ENCODE data around the gene ZFHX3.

ZFHX3 gene

DNA sequence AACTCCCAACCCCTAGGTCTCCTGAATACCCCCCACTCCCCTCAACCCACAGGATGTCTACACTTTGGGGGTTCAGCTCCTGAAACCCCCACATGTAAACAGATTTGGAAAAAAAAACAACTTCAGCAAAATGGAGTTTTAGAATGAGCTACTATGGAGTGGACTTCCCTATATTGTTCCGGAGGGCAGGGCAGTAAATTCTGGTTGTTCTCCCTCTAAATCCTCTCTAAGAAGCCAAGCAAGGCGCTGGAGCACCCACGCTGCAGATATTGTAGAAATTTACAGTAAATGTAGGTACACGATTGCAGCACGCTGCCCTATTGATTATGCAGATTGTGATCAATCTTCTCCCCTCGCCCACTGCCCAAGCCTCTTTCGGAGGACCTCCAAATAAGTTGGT lies 8.5 kb upstream of the ZFHX3 start:
- Histone ChIP-seq H3K27ac (peak overlapping the region; percentile 99), H3K4me3 (peak overlapping the region; percentile 84 to 88), H3K9me3 (no peaks in the 10 kb centered on the region), H3K27me3 (no peaks in the 10 kb centered on the region), H3K36me3 (no peaks in the 10 kb centered on the region), H3K4me1 (peaks cover 0 to 45% (median 31%) of the 10 kb centered on the region in 4 donors)
- TF ChIP-seq, protein P1, sequence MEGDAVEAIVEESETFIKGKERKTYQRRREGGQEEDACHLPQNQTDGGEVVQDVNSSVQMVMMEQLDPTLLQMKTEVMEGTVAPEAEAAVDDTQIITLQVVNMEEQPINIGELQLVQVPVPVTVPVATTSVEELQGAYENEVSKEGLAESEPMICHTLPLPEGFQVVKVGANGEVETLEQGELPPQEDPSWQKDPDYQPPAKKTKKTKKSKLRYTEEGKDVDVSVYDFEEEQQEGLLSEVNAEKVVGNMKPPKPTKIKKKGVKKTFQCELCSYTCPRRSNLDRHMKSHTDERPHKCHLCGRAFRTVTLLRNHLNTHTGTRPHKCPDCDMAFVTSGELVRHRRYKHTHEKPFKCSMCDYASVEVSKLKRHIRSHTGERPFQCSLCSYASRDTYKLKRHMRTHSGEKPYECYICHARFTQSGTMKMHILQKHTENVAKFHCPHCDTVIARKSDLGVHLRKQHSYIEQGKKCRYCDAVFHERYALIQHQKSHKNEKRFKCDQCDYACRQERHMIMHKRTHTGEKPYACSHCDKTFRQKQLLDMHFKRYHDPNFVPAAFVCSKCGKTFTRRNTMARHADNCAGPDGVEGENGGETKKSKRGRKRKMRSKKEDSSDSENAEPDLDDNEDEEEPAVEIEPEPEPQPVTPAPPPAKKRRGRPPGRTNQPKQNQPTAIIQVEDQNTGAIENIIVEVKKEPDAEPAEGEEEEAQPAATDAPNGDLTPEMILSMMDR (IDR thresholded peaks at IDR 0.05) = no peak
- DNase-seq = no peak
- intact Hi-C loops (cut with DNase I; ENCODE audit: low total_unique reads) = loop anchor here (10.0 kb wide), 1 partner anchor 112 kb away; no protein-coding TSS in a partner anchor

DNA sequence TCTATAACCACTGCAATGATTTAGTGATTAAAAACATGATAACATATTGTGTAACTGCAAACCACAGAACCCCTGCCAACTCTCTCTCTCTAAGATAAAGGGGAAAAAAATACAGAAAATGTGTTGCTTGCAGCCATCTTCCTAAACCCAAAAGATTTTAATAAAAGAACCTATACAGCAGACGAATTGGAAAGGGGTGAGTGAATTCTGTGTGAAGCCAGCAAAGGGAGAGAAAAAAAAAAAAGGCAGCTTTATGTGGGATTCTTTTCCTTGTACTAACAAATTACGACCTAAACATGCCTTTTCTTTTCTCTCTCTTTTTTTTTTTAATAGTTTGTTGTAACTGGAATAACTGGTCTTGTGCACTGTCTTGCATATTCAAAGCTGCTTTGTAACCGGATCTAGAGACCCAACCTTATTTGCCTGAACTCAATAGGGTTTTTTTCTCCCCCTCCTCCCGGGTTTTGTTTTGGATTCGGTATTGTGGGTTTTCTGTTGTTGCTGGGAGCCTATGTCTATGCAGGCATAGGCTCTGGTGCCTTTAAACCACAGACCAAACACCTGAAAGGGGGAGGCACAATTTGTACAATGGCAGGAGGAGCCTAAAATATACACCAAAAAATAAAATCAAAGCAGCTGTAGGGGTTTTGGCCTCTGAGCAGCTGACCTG lies 7.0 kb upstream of the ZFHX3 start:
- no peak for DNase-seq
- Histone ChIP-seq H3K4me1 (peaks cover 0 to 60% (median 40%) of the 10 kb centered on the region in 4 donors), H3K9me3 (no peaks in the 10 kb centered on the region), H3K36me3 (no peaks in the 10 kb centered on the region), H3K4me3 (peak overlapping the region; percentile 84 to 88), H3K27me3 (no peaks in the 10 kb centered on the region), H3K27ac (peak overlapping the region; percentile 99)
- intact Hi-C loops (cut with DNase I; ENCODE audit: low total_unique reads) = loop anchor here (10.0 kb wide), 1 partner anchor 110 kb away; no protein-coding TSS in a partner anchor
- TF ChIP-seq, protein P1 (IDR thresholded peaks at IDR 0.05) = no peak

DNA sequence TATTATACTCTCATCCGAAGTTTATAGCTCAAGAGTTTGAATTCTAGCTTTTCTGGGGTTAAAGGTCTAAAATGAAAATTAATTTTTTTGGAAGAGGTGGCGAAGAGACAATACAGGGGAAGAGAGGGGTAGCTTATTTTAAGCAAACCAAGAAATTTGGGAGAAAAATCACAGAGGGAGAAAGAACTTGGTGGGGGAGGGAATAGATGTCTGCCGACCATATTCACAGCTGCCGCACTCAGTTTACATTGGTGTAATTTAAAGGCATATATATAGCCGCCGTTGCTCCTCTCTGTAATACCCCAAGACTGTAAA lies 6.5 kb upstream of the ZFHX3 start:
- intact Hi-C loops (cut with DNase I; ENCODE audit: low total_unique reads) = loop anchor here (10.0 kb wide), 1 partner anchor 110 kb away; no protein-coding TSS in a partner anchor
- H3K27me3 ChIP-seq = no peaks in the 10 kb centered on the region
- H3K4me3 ChIP-seq = peak overlapping the region; percentile 84 to 88
- TF ChIP-seq, protein P1 (IDR thresholded peaks at IDR 0.05) = no peak
- H3K4me1 ChIP-seq = peaks cover 0 to 65% (median 45%) of the 10 kb centered on the region in 4 donors
- peak overlapping the region; percentile 99 for H3K27ac ChIP-seq
- no peaks in the 10 kb centered on the region for H3K36me3 ChIP-seq
- H3K9me3 ChIP-seq = no peaks in the 10 kb centered on the region
- DNase-seq = no peak

DNA sequence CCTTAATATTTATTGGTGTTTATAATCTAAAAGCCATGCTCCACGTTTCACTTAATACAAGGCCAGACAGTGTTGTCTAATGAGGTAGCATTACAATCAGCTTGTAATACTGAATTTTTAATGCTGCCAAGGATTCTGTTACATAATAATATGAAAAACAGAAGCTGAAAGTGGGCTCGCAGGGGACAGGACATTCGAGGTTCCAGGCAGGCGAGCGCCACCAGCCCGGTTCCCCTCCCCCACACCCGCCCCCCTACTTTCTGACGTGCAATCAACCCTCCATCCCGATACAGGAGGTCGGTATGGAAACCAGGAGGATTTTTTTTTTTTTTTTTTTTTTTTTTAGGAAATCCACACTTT lies 6.2 kb upstream of the ZFHX3 start:
- Histone ChIP-seq H3K4me1 (peaks cover 0 to 69% (median 49%) of the 10 kb centered on the region in 4 donors), H3K36me3 (no peaks in the 10 kb centered on the region), H3K27me3 (no peaks in the 10 kb centered on the region), H3K27ac (peak overlapping the region; percentile 99), H3K9me3 (no peaks in the 10 kb centered on the region), H3K4me3 (peak overlapping the region; percentile 84 to 88)
- TF ChIP-seq, protein P1 (IDR thresholded peaks at IDR 0.05) = no peak
- DNase-seq = peak in 1 of 2 donors; percentile 75
- intact Hi-C loops (cut with DNase I; ENCODE audit: low total_unique reads) = loop anchor here (10.0 kb wide), 1 partner anchor 109 kb away; no protein-coding TSS in a partner anchor

DNA sequence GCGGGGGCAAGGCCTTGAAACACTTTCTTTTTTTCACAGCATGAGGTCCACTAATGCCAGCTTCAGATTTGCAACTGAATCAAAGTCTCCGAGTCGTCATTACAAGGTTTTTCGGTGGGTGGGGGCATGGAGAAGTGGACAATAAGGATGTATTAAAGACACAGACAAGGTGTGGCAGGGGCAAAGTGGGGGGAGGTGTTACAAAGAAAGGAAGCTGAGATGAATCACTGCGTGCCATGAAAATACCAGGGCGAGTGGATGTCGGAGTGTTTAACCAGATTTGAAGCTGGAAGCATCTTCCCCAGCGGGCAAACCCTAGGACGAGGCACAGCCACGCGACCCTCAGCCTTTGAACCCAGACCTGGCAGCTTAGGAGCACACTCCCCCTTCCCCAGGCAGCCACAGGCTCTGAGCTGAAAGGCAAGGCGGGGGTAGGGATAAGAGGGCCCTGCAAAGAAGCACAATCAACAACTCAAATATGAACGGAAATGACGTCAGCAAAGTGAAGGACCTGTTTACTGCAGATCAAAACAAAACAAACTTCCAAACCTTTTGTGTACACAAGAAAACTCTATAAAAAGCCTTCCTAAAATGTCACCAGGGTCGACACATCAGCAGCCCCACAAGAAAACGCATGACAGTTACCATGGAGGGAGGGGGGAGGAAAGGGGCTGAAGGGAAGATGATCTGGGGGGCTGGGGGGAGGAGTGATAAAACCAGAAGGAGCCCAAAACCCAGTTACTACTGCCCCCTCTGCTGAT lies 5.6 kb upstream of the ZFHX3 start:
- peak overlapping the region; percentile 84 to 88 for H3K4me3 ChIP-seq
- no peaks in the 10 kb centered on the region for H3K27me3 ChIP-seq
- H3K27ac ChIP-seq = peak overlapping the region; percentile 99
- TF ChIP-seq, protein P1 (IDR thresholded peaks at IDR 0.05) = no peak
- no peaks in the 10 kb centered on the region for H3K9me3 ChIP-seq
- peak in 1 of 2 donors; percentile 76 for DNase-seq
- H3K36me3 ChIP-seq = no peaks in the 10 kb centered on the region
- intact Hi-C loops (cut with DNase I; ENCODE audit: low total_unique reads) = loop anchor here (10.0 kb wide), 1 partner anchor 109 kb away; no protein-coding TSS in a partner anchor
- H3K4me1 ChIP-seq = peaks cover 0 to 74% (median 53%) of the 10 kb centered on the region in 4 donors
